Body of pancreas (tissue), 4 donors: Measurements from ENCODE around the gene CSE1L.
"Not testable (repeated sequence)": the region's sequence is repeated elsewhere in the genome, so short reads cannot be mapped to it uniquely, and the experiment has no call there.

Experiments
- CTCF ChIP-seq, 7 experiments: fragments of 450-650 bp in 4 of 7; fragments of 200-600 bp in 3 of 7; sonication (generic) in 3 of 7; IDR thresholded peaks; one replicate each; pipeline ENCODE4 v1.5.1; 2016 to 2019; ENCODE audit warnings: antibody characterized with exemption in 7 of 7
- POLR2A ChIP-seq, 3 donors: fragments of 450-650 bp; IDR thresholded peaks; one replicate each; pipeline ENCODE4 v1.6.1; 2016; ENCODE audit warnings: antibody characterized with exemption in 3 of 3, mild to moderate bottlenecking in 2 of 3

- not testable (repeated sequence) for TF ChIP-seq CTCF, POLR2A (IDR thresholded peaks at IDR 0.05)
These were observed 17.9 kb upstream of the CSE1L start for GRCh38 chr20:49028177-49028576.
